Lung (tissue), 12 donors: ENCODE measurements around the gene RASSF7. TPM values are rescaled to one million over a fixed set of nuclear protein-coding genes. Genes with fewer than 3 reads are reported as not detected.
A peak's percentile ranks its signal among the peaks of the same experiment; 100 is the strongest.

Experiments used
- ATAC-seq: fragments of 200-7000 bp; cut with Tn5 transposase; one replicate; pipeline ENCODE4 v1.9.1; 2020; ENCODE audit warnings: moderate number of reproducible peaks; ENCODE audit not compliant: insufficient read depth, low FRiP score
- DNase-seq, 3 donors: peaks; one replicate each; pipeline ENCODE4 v3.0.0-alpha.2; 2013 to 2017
- H3K27ac ChIP-seq, 2 donors: one replicate each; pipeline ENCODE4 v1.5.1; 2013; ENCODE audit warnings: mild to moderate bottlenecking in 2 of 2, moderate library complexity in 2 of 2, control low read depth in 1 of 2, inconsistent platforms in 1 of 2, low read depth in 1 of 2, low read length in 1 of 2
- H3K27me3 ChIP-seq, 3 donors: one replicate each; pipeline ENCODE4 v1.5.1; 2013; ENCODE audit warnings: low read length in 2 of 3; ENCODE audit not compliant: control insufficient read depth in 3 of 3, insufficient read depth in 3 of 3
- H3K36me3 ChIP-seq, 4 donors: one replicate each; pipeline ENCODE4 v1.5.1; 2013; ENCODE audit warnings: low read length in 4 of 4, mild to moderate bottlenecking in 1 of 4, moderate library complexity in 1 of 4; ENCODE audit not compliant: control insufficient read depth in 4 of 4, insufficient read depth in 4 of 4
- H3K4me1 ChIP-seq, 5 donors: one replicate each; pipeline ENCODE4 v1.5.1; 2013; ENCODE audit warnings: low read length in 5 of 5, mild to moderate bottlenecking in 2 of 5, moderate library complexity in 1 of 5; ENCODE audit not compliant: control insufficient read depth in 5 of 5, insufficient read depth in 5 of 5
- H3K4me3 ChIP-seq: one replicate; pipeline ENCODE4 v1.5.1; 2013; ENCODE audit warnings: mild to moderate bottlenecking, control low read depth, moderate library complexity
- H3K9ac ChIP-seq, 2 donors: one replicate each; pipeline ENCODE4 v1.5.1; 2013; ENCODE audit warnings: low read length in 2 of 2, control low read depth in 1 of 2; ENCODE audit not compliant: insufficient read depth in 1 of 2
- H3K9me3 ChIP-seq, 4 donors: one replicate each; pipeline ENCODE4 v1.5.1; 2013; ENCODE audit warnings: low read length in 3 of 4, mild to moderate bottlenecking in 1 of 4, moderate library complexity in 1 of 4; ENCODE audit not compliant: control insufficient read depth in 4 of 4, insufficient read depth in 3 of 4
- WGBS, 2 donors: extraction: QIAGEN DNeasy Blood & Tissue Kit; methylation state at CpG; one replicate each; pipeline ENCODE4 v1.1.7; 2013; 5-methylcytosine and 5-hydroxymethylcytosine counted together
- polyA plus RNA-seq, 2 donors: library from polyadenylated mRNA; stranded (reverse); fragments of 200-250 nt; gene quantifications; one replicate each; pipeline ENCODE4 v1.2.1, GENCODE V29; 2013
- total RNA-seq, 2 donors: library from RNA; depleted of rRNA in 1 of 2; stranded (reverse); fragments of >200 nt in 1 of 2; gene quantifications; one replicate each; pipeline ENCODE4 v1.2.1, GENCODE V29; 2014 to 2021
- TF ChIP-seq, protein P1 (sequence below): IDR thresholded peaks from 2 replicates; pipeline ENCODE4 v1.5.1; 2012; ENCODE audit warnings: mild to moderate bottlenecking; ENCODE audit errors: control extremely low read depth, extremely low read depth
- donor health status: control.
- donor health status: control.
- donor health status: Bipolar disorder and iron deficiency.
- donor health status: healthy.
- donor health status: DM: yes; HTN: yes; CAD: no.

RASSF7 gene
- total and polyA plus RNA-seq, 4 donors = 47.9 to 153 (median 66.4) TPM

DNA sequence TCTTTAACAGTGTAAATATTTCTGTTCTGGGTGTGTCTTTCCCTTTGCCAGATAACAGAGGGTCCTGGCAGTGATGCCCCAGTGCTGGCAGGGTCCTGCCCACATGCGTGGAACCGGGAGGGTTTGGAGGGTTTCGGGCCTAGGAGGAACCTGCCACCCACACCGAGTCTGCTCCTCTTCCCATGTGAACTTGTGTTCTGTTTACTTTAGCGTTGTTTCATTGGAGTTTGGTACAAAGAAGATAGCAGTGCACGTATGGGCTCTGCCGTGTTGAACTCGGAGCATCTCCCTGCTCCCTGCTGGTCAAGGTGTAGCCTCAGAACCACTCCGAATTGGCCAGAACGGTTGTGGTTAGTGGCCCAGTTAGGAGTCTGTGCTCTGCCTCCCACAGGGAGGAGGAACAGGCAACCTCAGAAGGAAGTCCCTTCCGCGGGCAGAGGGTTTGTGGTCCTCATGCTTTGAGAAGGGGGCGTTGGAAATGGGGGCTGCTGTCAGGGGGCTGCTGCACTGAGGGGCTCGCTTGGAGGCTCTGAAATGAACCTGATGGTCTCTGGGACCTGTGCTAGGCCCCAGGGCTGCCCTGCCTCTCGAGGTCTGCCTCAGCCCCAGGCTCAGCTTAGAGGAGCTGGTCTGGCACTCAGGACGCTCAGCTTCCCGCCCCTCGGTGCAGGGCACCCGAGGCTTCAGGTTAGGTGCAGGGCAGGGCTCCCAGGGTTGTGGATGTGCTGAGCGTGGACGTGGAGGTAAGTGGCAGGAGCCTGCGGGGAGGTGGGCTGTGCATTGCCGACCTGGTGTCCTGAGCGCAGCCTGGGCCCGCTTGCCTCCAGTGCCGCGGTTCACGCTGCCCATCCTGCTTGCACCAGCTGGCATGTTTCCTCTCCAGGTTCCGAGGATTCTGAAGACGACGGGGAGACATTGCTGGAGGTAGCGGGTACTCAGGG is 25.9 kb downstream of the RASSF7 start:
- ATAC-seq = no peak
- TF ChIP-seq, protein P1, sequence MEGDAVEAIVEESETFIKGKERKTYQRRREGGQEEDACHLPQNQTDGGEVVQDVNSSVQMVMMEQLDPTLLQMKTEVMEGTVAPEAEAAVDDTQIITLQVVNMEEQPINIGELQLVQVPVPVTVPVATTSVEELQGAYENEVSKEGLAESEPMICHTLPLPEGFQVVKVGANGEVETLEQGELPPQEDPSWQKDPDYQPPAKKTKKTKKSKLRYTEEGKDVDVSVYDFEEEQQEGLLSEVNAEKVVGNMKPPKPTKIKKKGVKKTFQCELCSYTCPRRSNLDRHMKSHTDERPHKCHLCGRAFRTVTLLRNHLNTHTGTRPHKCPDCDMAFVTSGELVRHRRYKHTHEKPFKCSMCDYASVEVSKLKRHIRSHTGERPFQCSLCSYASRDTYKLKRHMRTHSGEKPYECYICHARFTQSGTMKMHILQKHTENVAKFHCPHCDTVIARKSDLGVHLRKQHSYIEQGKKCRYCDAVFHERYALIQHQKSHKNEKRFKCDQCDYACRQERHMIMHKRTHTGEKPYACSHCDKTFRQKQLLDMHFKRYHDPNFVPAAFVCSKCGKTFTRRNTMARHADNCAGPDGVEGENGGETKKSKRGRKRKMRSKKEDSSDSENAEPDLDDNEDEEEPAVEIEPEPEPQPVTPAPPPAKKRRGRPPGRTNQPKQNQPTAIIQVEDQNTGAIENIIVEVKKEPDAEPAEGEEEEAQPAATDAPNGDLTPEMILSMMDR = no peak
- no peaks in the 10 kb centered on the region for H3K9me3 ChIP-seq
- no peak overlapping the region for H3K4me3 ChIP-seq
- H3K4me1 ChIP-seq = peaks cover 0 to 3% (median 0%) of the 10 kb centered on the region in 5 donors
- H3K36me3 ChIP-seq = peaks cover 8 to 53% (median 39%) of the 10 kb centered on the region in 4 donors
- DNase-seq = no peak
- no peak overlapping the region for H3K27ac ChIP-seq
- WGBS, 2 donors = 86 to 88% methylated on average over 32 of the region's 32 CpGs
- no peak overlapping the region for H3K9ac ChIP-seq
- H3K27me3 ChIP-seq = no peaks in the 10 kb centered on the region

DNA sequence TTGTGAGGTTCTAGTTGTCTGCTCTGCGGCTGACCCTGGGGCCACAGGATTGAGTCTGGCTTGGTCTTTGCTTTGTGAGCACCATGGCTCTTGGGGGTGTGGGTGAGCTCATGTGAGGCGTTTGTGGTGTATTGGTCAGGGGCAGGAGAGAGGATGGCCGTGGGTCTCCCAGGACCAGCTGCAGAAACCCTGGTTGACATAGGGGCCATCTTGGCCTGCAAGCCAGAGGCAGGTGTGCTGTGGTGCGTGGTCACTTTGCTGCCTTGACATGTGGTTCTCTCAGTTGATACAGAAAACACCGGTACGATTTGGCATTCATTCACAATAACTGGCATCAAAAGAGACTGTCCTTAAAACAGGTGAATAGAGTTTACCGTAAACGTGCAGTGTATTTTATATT is 26.8 kb downstream of the RASSF7 start:
- Histone ChIP-seq H3K27ac (peak overlapping the region in 1 of 2 donors; percentile 32), H3K4me3 (no peak overlapping the region), H3K4me1 (no peaks in the 10 kb centered on the region), H3K36me3 (peaks cover 14 to 55% (median 39%) of the 10 kb centered on the region in 4 donors), H3K9ac (no peak overlapping the region), H3K27me3 (no peaks in the 10 kb centered on the region), H3K9me3 (no peaks in the 10 kb centered on the region)
- ATAC-seq = no peak
- no peak for DNase-seq
- TF ChIP-seq, protein P1 = no peak
- 86% methylated on average over 8 of the region's 8 CpGs for WGBS, 2 donors

DNA sequence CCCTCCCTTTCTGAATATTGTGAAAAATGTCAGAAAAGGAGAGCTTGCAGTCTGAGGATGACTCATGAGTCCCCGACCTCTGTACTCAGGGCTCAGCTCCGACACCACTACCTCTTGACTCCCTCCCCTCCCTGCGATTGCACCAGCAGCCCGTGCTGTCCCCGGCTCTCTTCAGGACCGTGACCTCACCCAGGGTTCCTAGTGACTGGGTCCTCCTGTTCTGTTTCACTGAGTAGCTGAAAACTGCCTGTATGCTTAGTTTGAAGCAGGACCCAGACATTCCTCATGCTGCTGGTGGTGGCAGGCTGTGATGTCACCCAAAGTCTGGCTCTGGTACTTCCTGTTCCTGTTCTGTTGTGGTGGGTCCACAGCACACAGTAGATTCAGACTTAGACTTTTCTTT is 27.2 kb downstream of the RASSF7 start:
- no peaks in the 10 kb centered on the region for H3K27me3 ChIP-seq
- WGBS, 2 donors = 18 to 63% methylated on average over 6 of the region's 6 CpGs
- H3K4me3 ChIP-seq = no peak overlapping the region
- no peak overlapping the region for H3K9ac ChIP-seq
- H3K9me3 ChIP-seq = no peaks in the 10 kb centered on the region
- H3K4me1 ChIP-seq = no peaks in the 10 kb centered on the region
- DNase-seq (no peak), ATAC-seq (peak; percentile 80)
- TF ChIP-seq, protein P1 = no peak
- H3K27ac ChIP-seq = peak overlapping the region in 1 of 2 donors; percentile 5
- H3K36me3 ChIP-seq = peaks cover 16 to 59% (median 40%) of the 10 kb centered on the region in 4 donors
